Lung (tissue), 12 donors: Measurements from ENCODE around the gene DOK7. TPM values are rescaled to one million over a fixed set of nuclear protein-coding genes. Genes with fewer than 3 reads are reported as not detected.

Experiments
- ATAC-seq: fragments of 200-7000 bp; cut with Tn5 transposase; one replicate; pipeline ENCODE4 v1.9.1; 2020; ENCODE audit warnings: moderate number of reproducible peaks; ENCODE audit not compliant: insufficient read depth, low FRiP score
- DNase-seq, 3 donors: peaks; one replicate each; pipeline ENCODE4 v3.0.0-alpha.2; 2013 to 2017
- H3K27ac ChIP-seq, 2 donors: one replicate each; pipeline ENCODE4 v1.5.1; 2013; ENCODE audit warnings: mild to moderate bottlenecking in 2 of 2, moderate library complexity in 2 of 2, control low read depth in 1 of 2, inconsistent platforms in 1 of 2, low read depth in 1 of 2, low read length in 1 of 2
- H3K27me3 ChIP-seq, 3 donors: one replicate each; pipeline ENCODE4 v1.5.1; 2013; ENCODE audit warnings: low read length in 2 of 3; ENCODE audit not compliant: control insufficient read depth in 3 of 3, insufficient read depth in 3 of 3
- H3K36me3 ChIP-seq, 4 donors: one replicate each; pipeline ENCODE4 v1.5.1; 2013; ENCODE audit warnings: low read length in 4 of 4, mild to moderate bottlenecking in 1 of 4, moderate library complexity in 1 of 4; ENCODE audit not compliant: control insufficient read depth in 4 of 4, insufficient read depth in 4 of 4
- H3K4me1 ChIP-seq, 5 donors: one replicate each; pipeline ENCODE4 v1.5.1; 2013; ENCODE audit warnings: low read length in 5 of 5, mild to moderate bottlenecking in 2 of 5, moderate library complexity in 1 of 5; ENCODE audit not compliant: control insufficient read depth in 5 of 5, insufficient read depth in 5 of 5
- H3K4me3 ChIP-seq: one replicate; pipeline ENCODE4 v1.5.1; 2013; ENCODE audit warnings: mild to moderate bottlenecking, control low read depth, moderate library complexity
- H3K9ac ChIP-seq, 2 donors: one replicate each; pipeline ENCODE4 v1.5.1; 2013; ENCODE audit warnings: low read length in 2 of 2, control low read depth in 1 of 2; ENCODE audit not compliant: insufficient read depth in 1 of 2
- H3K9me3 ChIP-seq, 4 donors: one replicate each; pipeline ENCODE4 v1.5.1; 2013; ENCODE audit warnings: low read length in 3 of 4, mild to moderate bottlenecking in 1 of 4, moderate library complexity in 1 of 4; ENCODE audit not compliant: control insufficient read depth in 4 of 4, insufficient read depth in 3 of 4
- WGBS, 2 donors: extraction: QIAGEN DNeasy Blood & Tissue Kit; methylation state at CpG; one replicate each; pipeline ENCODE4 v1.1.7; 2013; 5-methylcytosine and 5-hydroxymethylcytosine counted together
- polyA plus RNA-seq, 2 donors: library from polyadenylated mRNA; stranded (reverse); fragments of 200-250 nt; gene quantifications; one replicate each; pipeline ENCODE4 v1.2.1, GENCODE V29; 2013
- total RNA-seq, 2 donors: library from RNA; depleted of rRNA in 1 of 2; stranded (reverse); fragments of >200 nt in 1 of 2; gene quantifications; one replicate each; pipeline ENCODE4 v1.2.1, GENCODE V29; 2014 to 2021
- TF ChIP-seq, protein P1 (sequence below): IDR thresholded peaks from 2 replicates; pipeline ENCODE4 v1.5.1; 2012; ENCODE audit warnings: mild to moderate bottlenecking; ENCODE audit errors: control extremely low read depth, extremely low read depth
- donor health status: control.
- donor health status: control.
- donor health status: Bipolar disorder and iron deficiency.
- donor health status: healthy.
- donor health status: DM: yes; HTN: yes; CAD: no.

The DOK7 gene
- total and polyA plus RNA-seq, 4 donors: 0.53 to 2.7 (median 1.4) TPM

DNA sequence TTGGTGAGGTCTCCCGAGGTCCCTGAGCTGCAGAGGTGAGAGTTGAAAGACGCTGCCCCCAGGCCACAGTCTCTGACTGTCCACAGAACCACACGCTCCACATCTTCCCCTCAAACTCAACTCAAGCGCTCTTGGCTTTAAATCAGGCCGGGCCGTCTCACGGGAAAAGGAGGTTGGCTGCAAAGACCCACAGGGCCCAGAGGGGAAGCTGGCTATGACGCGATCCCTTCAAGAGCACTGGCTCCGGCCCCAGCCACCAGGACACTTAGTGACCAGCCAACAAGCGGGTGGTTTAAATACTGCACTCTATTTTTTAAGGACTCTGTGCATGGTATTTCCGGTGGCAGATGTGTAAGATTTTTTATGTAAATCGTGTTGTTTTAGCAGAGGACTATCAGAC is 49.2 kb downstream of the DOK7 start:
- Histone ChIP-seq H3K4me3 (no peak overlapping the region), H3K9ac (no peak overlapping the region), H3K36me3 (peaks cover 23 to 75% (median 36%) of the 10 kb centered on the region in 4 donors), H3K4me1 (no peaks in the 10 kb centered on the region), H3K9me3 (peaks cover 0 to 4% (median 0%) of the 10 kb centered on the region in 4 donors), H3K27ac (no peak overlapping the region), H3K27me3 (no peaks in the 10 kb centered on the region)
- DNase-seq: no peak
- 92 to 96% methylated on average over 13 of the region's 13 CpGs for WGBS, 2 donors
- no peak for ATAC-seq
- TF ChIP-seq, protein P1, sequence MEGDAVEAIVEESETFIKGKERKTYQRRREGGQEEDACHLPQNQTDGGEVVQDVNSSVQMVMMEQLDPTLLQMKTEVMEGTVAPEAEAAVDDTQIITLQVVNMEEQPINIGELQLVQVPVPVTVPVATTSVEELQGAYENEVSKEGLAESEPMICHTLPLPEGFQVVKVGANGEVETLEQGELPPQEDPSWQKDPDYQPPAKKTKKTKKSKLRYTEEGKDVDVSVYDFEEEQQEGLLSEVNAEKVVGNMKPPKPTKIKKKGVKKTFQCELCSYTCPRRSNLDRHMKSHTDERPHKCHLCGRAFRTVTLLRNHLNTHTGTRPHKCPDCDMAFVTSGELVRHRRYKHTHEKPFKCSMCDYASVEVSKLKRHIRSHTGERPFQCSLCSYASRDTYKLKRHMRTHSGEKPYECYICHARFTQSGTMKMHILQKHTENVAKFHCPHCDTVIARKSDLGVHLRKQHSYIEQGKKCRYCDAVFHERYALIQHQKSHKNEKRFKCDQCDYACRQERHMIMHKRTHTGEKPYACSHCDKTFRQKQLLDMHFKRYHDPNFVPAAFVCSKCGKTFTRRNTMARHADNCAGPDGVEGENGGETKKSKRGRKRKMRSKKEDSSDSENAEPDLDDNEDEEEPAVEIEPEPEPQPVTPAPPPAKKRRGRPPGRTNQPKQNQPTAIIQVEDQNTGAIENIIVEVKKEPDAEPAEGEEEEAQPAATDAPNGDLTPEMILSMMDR: no peak

- H3K27me3 ChIP-seq: no peaks in the 10 kb centered on the region
- H3K4me1 ChIP-seq: no peaks in the 10 kb centered on the region
- WGBS, 2 donors: 95% methylated on average over 22 of the region's 22 CpGs
- DNase-seq: no peak
- peaks cover 23 to 80% (median 39%) of the 10 kb centered on the region in 4 donors for H3K36me3 ChIP-seq
- H3K4me3 ChIP-seq: no peak overlapping the region
- no peak for ATAC-seq
- H3K9me3 ChIP-seq: peaks cover 0 to 4% (median 0%) of the 10 kb centered on the region in 4 donors
- TF ChIP-seq, protein P1: no peak
- H3K9ac ChIP-seq: no peak overlapping the region
- no peak overlapping the region for H3K27ac ChIP-seq
Observed at GRCh38 chr4:3512719-3513118, 49.6 kb downstream of the DOK7 start.

DNA sequence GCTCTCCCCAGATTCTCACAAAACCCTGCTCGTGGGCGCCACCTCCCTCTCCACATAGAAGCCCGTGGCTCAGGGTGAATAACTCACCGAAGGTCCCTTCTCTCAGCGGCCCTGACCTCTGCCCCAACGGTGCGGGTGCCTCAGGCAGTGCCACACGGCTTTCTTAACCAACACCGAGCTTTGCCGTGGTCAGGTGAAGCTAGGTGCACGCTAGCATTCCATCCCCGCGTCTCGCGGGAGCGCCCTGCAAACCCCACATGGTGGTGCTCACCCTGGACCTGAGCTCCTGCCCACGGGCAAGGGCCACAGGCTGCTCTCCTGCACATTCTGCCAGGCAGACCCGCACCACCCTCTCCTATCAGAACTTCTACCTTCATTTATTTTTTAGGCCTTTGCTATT is 50.7 kb downstream of the DOK7 start:
- Histone ChIP-seq H3K36me3 (peaks cover 18 to 83% (median 38%) of the 10 kb centered on the region in 4 donors), H3K27ac (no peak overlapping the region), H3K9me3 (peaks cover 0 to 4% (median 0%) of the 10 kb centered on the region in 4 donors), H3K4me3 (no peak overlapping the region), H3K9ac (no peak overlapping the region), H3K27me3 (no peaks in the 10 kb centered on the region), H3K4me1 (no peaks in the 10 kb centered on the region)
- TF ChIP-seq, protein P1: no peak
- ATAC-seq (no peak), DNase-seq (no peak)
- WGBS, 2 donors: 97% methylated on average over 18 of the region's 18 CpGs

DNA sequence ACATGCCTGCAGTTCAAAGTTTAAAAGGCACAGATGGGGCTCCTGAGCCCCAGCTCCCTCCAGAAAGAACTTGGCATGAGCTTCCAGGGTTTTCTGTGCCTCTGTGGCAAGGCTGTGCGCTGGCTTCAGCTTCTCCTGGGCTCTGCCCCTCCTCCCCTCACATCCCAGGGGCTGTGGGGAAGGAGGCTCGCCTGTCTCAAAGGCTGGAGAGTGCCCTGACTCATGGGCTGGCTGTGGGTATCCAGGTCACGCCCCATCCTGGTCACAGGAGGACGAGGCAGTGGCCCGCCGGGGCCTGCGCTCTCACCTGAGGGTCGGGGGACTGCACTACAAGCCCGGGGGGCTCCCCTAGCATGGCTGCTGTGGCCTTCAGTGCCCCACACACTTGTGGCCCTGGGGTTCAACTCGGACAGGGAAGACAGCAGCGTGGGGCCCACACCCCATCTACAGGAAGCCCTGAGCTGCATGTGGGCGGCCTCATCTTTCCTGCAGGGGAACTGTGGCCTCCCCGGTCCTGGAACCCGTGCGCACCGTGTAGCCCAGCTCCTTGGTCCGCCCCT is 51.2 kb downstream of the DOK7 start:
- no peak for DNase-seq

More for the DNA sequence above, 51.2 kb downstream of the DOK7 start:
- H3K4me1 ChIP-seq: no peaks in the 10 kb centered on the region
- ATAC-seq: no peak
- H3K9ac ChIP-seq: no peak overlapping the region
- no peak overlapping the region for H3K4me3 ChIP-seq
- no peaks in the 10 kb centered on the region for H3K27me3 ChIP-seq
- peaks cover 0 to 4% (median 0%) of the 10 kb centered on the region in 4 donors for H3K9me3 ChIP-seq
- no peak overlapping the region for H3K27ac ChIP-seq
- TF ChIP-seq, protein P1: no peak
- peaks cover 18 to 86% (median 38%) of the 10 kb centered on the region in 4 donors for H3K36me3 ChIP-seq
- 67 to 87% methylated on average over 17 of the region's 17 CpGs for WGBS, 2 donors
